H1 (cell line): Measurements from ENCODE around the gene HOTAIR. TPM values are rescaled to one million over a fixed set of nuclear protein-coding genes. Genes with fewer than 3 reads are reported as not detected.

Experiments
- CTCF ChIA-PET: fragments of 300-600 bp; sonication (Branson Sonifier 250); formaldehyde crosslinking; loops from one replicate; lab custom pipeline; 2021; ENCODE audit not compliant: partially characterized antibody; lab: Charles Lee
- POLR2A ChIA-PET: fragments of 300-600 bp; sonication (Branson Sonifier 250); formaldehyde crosslinking; loops from one replicate; lab custom pipeline; 2021; ENCODE audit warnings: inconsistent platforms; ENCODE audit not compliant: partially characterized antibody; lab: Charles Lee
- DNase-seq, 2 experiments: peaks; one replicate each; pipeline versions ENCODE4 v3.0.0 to v3.0.0-alpha.2; 2010 to 2022; ENCODE audit warnings: low spot score in 2 of 2, low read depth in 1 of 2, mixed read lengths in 1 of 2
- FAIRE-seq: peaks from 2 replicates; lab custom pipeline; 2011; peaks lifted over from hg19 to GRCh38; lab: Jason Lieb, UNC
- H2AFZ ChIP-seq: 2 replicates; pipeline ENCODE4 v1.8.1; 2012; ENCODE audit warnings: low read length, inconsistent platforms
- H2AK5ac ChIP-seq: 2 replicates; pipeline ENCODE4 v1.6.1; 2013; ENCODE audit warnings: low read depth, low read length
- H2BK120ac ChIP-seq: replicated peaks from 2 replicates; pipeline ENCODE3; 2013; ENCODE audit warnings: low read depth, low read length, inconsistent platforms
- H2BK12ac ChIP-seq: 2 replicates; pipeline ENCODE4 v1.6.1; 2013; ENCODE audit warnings: low read depth, low read length
- H2BK15ac ChIP-seq: 2 replicates; pipeline ENCODE4 v1.6.1; 2013; ENCODE audit warnings: low read length
- H2BK20ac ChIP-seq: 2 replicates; pipeline ENCODE4 v1.6.1; 2013; ENCODE audit warnings: low read length
- H2BK5ac ChIP-seq: 2 replicates; pipeline ENCODE4 v1.6.1; 2013; ENCODE audit warnings: low read depth, low read length
- H3K14ac ChIP-seq: 2 replicates; pipeline ENCODE4 v1.6.1; 2013; ENCODE audit warnings: inconsistent platforms; ENCODE audit not compliant: insufficient read length
- H3K18ac ChIP-seq: 2 replicates; pipeline ENCODE4 v1.6.1; 2013; ENCODE audit warnings: low read length; ENCODE audit errors: extremely low read depth
- H3K23ac ChIP-seq: 2 replicates; pipeline ENCODE4 v1.6.1; 2013; ENCODE audit warnings: inconsistent platforms; ENCODE audit not compliant: insufficient read length
- H3K23me2 ChIP-seq: 2 replicates; pipeline ENCODE4 v1.6.1; 2013; ENCODE audit warnings: low read depth, low read length
- H3K27ac ChIP-seq: 2 replicates; pipeline ENCODE4 v1.6.1; 2011; ENCODE audit warnings: low read depth, low read length, inconsistent platforms
- H3K27me3 ChIP-seq, 4 experiments: replicated peaks in 1 of 4; 1 replicate in 1 of 4; 2 replicates in 3 of 4; pipeline versions ENCODE4 v1.6.1 to v1.8.1; 2011 to 2013; ENCODE audit warnings: low read length in 3 of 4, mild to moderate bottlenecking in 3 of 4, inconsistent platforms in 2 of 4, mixed read lengths in 2 of 4, moderate library complexity in 1 of 4; ENCODE audit not compliant: control insufficient read depth in 3 of 4, insufficient read depth in 3 of 4; ENCODE audit errors: extremely low read depth in 1 of 4
- H3K36me3 ChIP-seq, 4 experiments: 2 replicates each; pipeline versions ENCODE4 v1.6.1 to v1.8.1; 2011 to 2013; ENCODE audit warnings: mild to moderate bottlenecking in 4 of 4, low read length in 3 of 4, moderate library complexity in 2 of 4, control low read depth in 1 of 4, inconsistent platforms in 1 of 4; ENCODE audit not compliant: insufficient read depth in 4 of 4, control insufficient read depth in 2 of 4
- H3K4ac ChIP-seq: replicated peaks from 2 replicates; pipeline ENCODE3; 2013; ENCODE audit warnings: low read length, low read depth, mixed read lengths, inconsistent platforms; ENCODE audit not compliant: insufficient read length
- H3K4me1 ChIP-seq, 4 experiments: replicated peaks in 1 of 4; 1 replicate in 1 of 4; 2 replicates in 3 of 4; pipeline versions ENCODE4 v1.6.1 to v1.8.1; 2011 to 2013; ENCODE audit warnings: low read length in 3 of 4, inconsistent platforms in 2 of 4, mixed read lengths in 1 of 4; ENCODE audit not compliant: insufficient read depth in 4 of 4, control insufficient read depth in 3 of 4
- H3K4me2 ChIP-seq, 2 experiments: 2 replicates each; pipeline versions ENCODE4 v1.6.1 to v1.8.1; 2011 to 2013; ENCODE audit warnings: low read depth in 2 of 2, low read length in 2 of 2, control low read depth in 1 of 2, inconsistent platforms in 1 of 2, mild to moderate bottlenecking in 1 of 2; ENCODE audit not compliant: insufficient read depth in 1 of 2
- H3K4me3 ChIP-seq, 4 experiments: fragments of 200-600, 300-600 bp in 1 of 4; sonication (generic), shearing (Covaris generic), sonication (Bioruptor Twin) in 1 of 4; 2 replicates each; pipeline versions ENCODE4 v1.5.1 to v1.8.1; 2011 to 2016; ENCODE audit warnings: low read length in 4 of 4, low read depth in 3 of 4, control low read depth in 2 of 4, inconsistent platforms in 2 of 4, mild to moderate bottlenecking in 2 of 4, mixed read lengths in 1 of 4, moderate library complexity in 1 of 4; ENCODE audit not compliant: insufficient read depth in 2 of 4; ENCODE audit errors: extremely low read depth in 1 of 4
- H3K56ac ChIP-seq: replicated peaks from 2 replicates; pipeline ENCODE3; 2013; ENCODE audit warnings: low read depth, mild to moderate bottlenecking, mixed read lengths, low read length, inconsistent platforms; ENCODE audit not compliant: insufficient read length
- H3K79me1 ChIP-seq: 2 replicates; pipeline ENCODE4 v1.6.1; 2013; ENCODE audit warnings: low read depth, low read length, control low read depth
- H3K79me2 ChIP-seq, 2 experiments: 2 replicates each; pipeline versions ENCODE4 v1.6.1 to v1.8.1; 2012 to 2013; ENCODE audit warnings: low read length in 2 of 2, mild to moderate bottlenecking in 2 of 2, inconsistent platforms in 1 of 2; ENCODE audit not compliant: insufficient read depth in 2 of 2, control insufficient read depth in 1 of 2
- H3K9ac ChIP-seq, 4 experiments: replicated peaks in 1 of 4; 1 replicate in 1 of 4; 2 replicates in 3 of 4; pipeline versions ENCODE4 v1.6.1 to v1.8.1; 2011 to 2013; ENCODE audit warnings: low read depth in 3 of 4, low read length in 3 of 4, control low read depth in 2 of 4, mild to moderate bottlenecking in 2 of 4, moderate library complexity in 2 of 4, inconsistent platforms in 1 of 4; ENCODE audit errors: extremely low read depth in 1 of 4
- H3K9me3 ChIP-seq, 2 experiments: 2 replicates each; pipeline versions ENCODE4 v1.6.1 to v1.8.1; 2012 to 2013; ENCODE audit warnings: mild to moderate bottlenecking in 2 of 2, moderate library complexity in 2 of 2, control low read depth in 1 of 2, inconsistent platforms in 1 of 2, low read depth in 1 of 2, low read length in 1 of 2, mixed read lengths in 1 of 2; ENCODE audit not compliant: insufficient read depth in 2 of 2
- H4K20me1 ChIP-seq, 2 experiments: replicated peaks in 1 of 2; 2 replicates each; pipeline versions ENCODE3 to v1.8.1; 2011 to 2013; ENCODE audit warnings: inconsistent platforms in 2 of 2, low read length in 2 of 2, mild to moderate bottlenecking in 1 of 2; ENCODE audit not compliant: insufficient read depth in 2 of 2, control insufficient read depth in 1 of 2
- H4K5ac ChIP-seq: 2 replicates; pipeline ENCODE4 v1.6.1; 2013; ENCODE audit warnings: low read length, low read depth, mixed read lengths, inconsistent platforms; ENCODE audit not compliant: insufficient read length
- H4K8ac ChIP-seq: 2 replicates; pipeline ENCODE4 v1.8.0; 2013; ENCODE audit warnings: mild to moderate bottlenecking, moderate library complexity, low read length, inconsistent platforms; ENCODE audit not compliant: insufficient read depth; ENCODE audit errors: extremely low read depth
- H4K91ac ChIP-seq: replicated peaks from 2 replicates; pipeline ENCODE3; 2013; ENCODE audit warnings: low read length, mixed read lengths, inconsistent platforms; ENCODE audit not compliant: insufficient read length
- WGBS, 2 experiments: shearing (Covaris generic) in 1 of 2; methylation state at CpG; one replicate each; pipeline versions ENCODE4 v1.1.6 to v1.1.7; 2013 to 2015; ENCODE audit warnings: low lambda C conversion rate in 2 of 2, mixed read lengths in 2 of 2, inconsistent platforms in 1 of 2, low coverage in 1 of 2, missing lambda C conversion rate in 1 of 2; ENCODE audit not compliant: insufficient replicate concordance in 2 of 2, insufficient coverage in 1 of 2, insufficient read length in 1 of 2; ENCODE audit errors: extremely low coverage in 1 of 2, missing lambda C conversion rate in 1 of 2; 5-methylcytosine and 5-hydroxymethylcytosine counted together
- polyA plus RNA-seq, 7 experiments: library from polyadenylated mRNA; depleted of rRNA in 3 of 7; stranded (reverse) in 5 of 7; unstranded in 2 of 7; fragments of >200 nt in 5 of 7; fragments of 200-250 nt in 2 of 7; gene quantifications; 1 replicate in 5 of 7; 2 replicates in 1 of 7; 4 replicates in 1 of 7; pipeline versions ENCODE4 v1.2.1 to v1.2.3, GENCODE V29; 2011 to 2013; ENCODE audit warnings: missing spikeins in 2 of 7, mixed read lengths in 2 of 7
- total RNA-seq: library from RNA; stranded (reverse); fragmentation: NEBNext Ultra II Directional; extraction: Animal tissue kit (Norgen Biotek cat#: 25700); gene quantifications from 2 replicates; pipeline ENCODE4 v1.2.1, GENCODE V29; 2021

Gene HOTAIR
- total and polyA plus RNA-seq, 2 of the 8 experiments (the other 6 are each of a cell fraction or from before 2014, with no cell fraction given), result not detected

DNA sequence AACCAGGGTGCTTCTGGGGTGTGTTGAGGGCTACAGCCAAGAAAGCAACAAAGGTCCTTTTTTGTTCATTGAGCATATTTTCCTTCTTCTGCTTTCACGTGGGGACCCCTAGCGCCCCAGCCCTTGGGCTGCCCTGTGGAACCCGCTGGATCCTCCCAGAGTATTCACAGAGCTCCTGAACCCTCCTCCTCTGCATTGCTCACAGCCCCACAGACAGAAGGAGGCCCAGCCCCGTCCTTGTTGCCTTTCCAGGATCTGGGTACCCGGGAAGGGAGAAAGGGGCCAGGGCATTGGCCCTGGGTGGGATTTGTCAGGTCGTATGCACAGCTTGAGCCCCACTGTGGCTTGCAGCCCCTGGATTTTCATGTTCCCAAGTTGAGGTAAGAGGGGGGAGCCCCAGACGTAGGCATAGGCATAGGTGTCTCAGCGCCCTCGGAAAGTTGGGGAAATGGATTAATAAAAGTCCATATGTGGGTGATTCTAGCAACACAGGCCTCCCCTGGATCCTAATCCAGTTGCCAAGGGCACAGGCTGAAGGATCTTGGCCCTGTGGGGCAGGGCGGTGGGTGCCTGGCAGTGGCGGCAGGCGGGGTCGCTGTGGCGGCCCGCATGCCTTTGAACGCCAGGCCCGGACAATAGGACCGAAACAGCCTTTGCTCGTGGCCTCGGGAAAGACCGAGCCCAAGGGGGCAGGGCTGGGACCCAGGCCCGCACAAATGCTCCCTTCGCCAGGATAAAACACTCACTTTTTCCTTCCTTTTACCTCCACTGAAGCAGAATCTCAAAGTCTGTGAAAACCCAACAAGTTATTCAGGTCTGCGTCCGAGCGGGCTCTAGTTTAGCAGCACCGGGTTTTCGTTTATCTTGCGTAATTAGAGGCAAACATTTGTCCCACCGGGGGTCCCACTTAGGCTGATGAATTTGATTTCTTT, 7.1 kb upstream of the HOTAIR start:
- Histone ChIP-seq H4K91ac (no peak overlapping the region), H3K56ac (no peak overlapping the region), H3K79me1 (no peaks in the 10 kb centered on the region), H3K23me2 (no peaks in the 10 kb centered on the region; the same call in 1 of the 2 replicates), H2BK5ac (no peak overlapping the region), H3K4me2 (no peak overlapping the region), H3K36me3 (peaks cover 0 to 8% (median 0%) of the 10 kb centered on the region in 4 experiments; a peak in 1 of 8 replicates), H3K4me1 (peaks cover 0 to 6% (median 3%) of the 10 kb centered on the region in 4 experiments; a peak in 4 of 7 replicates), H3K18ac (no peak overlapping the region), H2BK120ac (no peak overlapping the region), H3K27ac (no peak overlapping the region), H2BK15ac (no peak overlapping the region), H3K4ac (no peak overlapping the region), H4K20me1 (peaks cover 16 to 29% of the 10 kb centered on the region in 2 experiments), H3K4me3 (no peak overlapping the region), H3K14ac (no peak overlapping the region), H2AK5ac (no peak overlapping the region), H2BK12ac (0 out of 2 replicates have a peak overlapping the region, but pooled peaks have one; percentile 50), H4K8ac (no peak overlapping the region), H2BK20ac (no peak overlapping the region), H3K27me3 (peaks cover 91 to 99% (median 97%) of the 10 kb centered on the region in 4 experiments), H3K23ac (no peak overlapping the region), H2AFZ (no peak overlapping the region), H3K9ac (no peak overlapping the region), H3K79me2 (no peaks in the 10 kb centered on the region), H4K5ac (no peak overlapping the region), H3K9me3 (peaks cover 0 to 9% of the 10 kb centered on the region in 2 experiments; a peak in 1 of 4 replicates)
- ChIA-PET CTCF (interaction anchor here (0.6 to 2.4 kb wide), 4 partner anchors 9 to 296 kb away, joined by 3 to 7 read pairs (median 4); no protein-coding TSS in a partner anchor), POLR2A (no interaction called here)
- 13% methylated on average over 30 of the region's 30 CpGs; no CpG with 5 or more reads in 1 of the 2 experiments for WGBS, 2 experiments
- FAIRE-seq (no peak), DNase-seq (no peak)
